Activated CD4-positive, alpha-beta T cell treated with anti-CD3 and anti-CD28 coated beads for 36 hours (primary cell): ENCODE measurements around the gene TBC1D13. TPM values are rescaled to one million over a fixed set of nuclear protein-coding genes. Genes with fewer than 3 reads are reported as not detected.
A peak's percentile ranks its signal among the peaks of the same experiment; 100 is the strongest.
"Not testable (repeated sequence)": the region's sequence is repeated elsewhere in the genome, so short reads cannot be mapped to it uniquely, and the experiment has no call there.

Source experiments
- ATAC-seq: fragments of 200-7000 bp; cut with Tn5 transposase; one replicate; pipeline ENCODE4 v1.10.0; 2021; ENCODE audit warnings: mild to moderate bottlenecking, moderate library complexity
- CTCF ChIA-PET: fragments of 350-600 bp; sonication (Branson Sonifier 250); formaldehyde crosslinking; loops from one replicate; lab custom pipeline; 2021; ENCODE audit warnings: antibody characterized with exemption; lab: Charles Lee
- POLR2A ChIA-PET: fragments of 350-600 bp; sonication (Branson Sonifier 250); formaldehyde crosslinking; loops from one replicate; lab custom pipeline; 2021; ENCODE audit warnings: antibody characterized with exemption, inconsistent platforms; lab: Charles Lee
- DNase-seq: peaks from one replicate; pipeline ENCODE4 v3.0.0-alpha.2; 2020
- H3K27ac Mint-ChIP-seq: one replicate; pipeline ENCODE4 v1.8.0; 2021; ENCODE audit warnings: mixed read lengths
- H3K27me3 Mint-ChIP-seq: one replicate; pipeline ENCODE4 v1.8.0; 2021; ENCODE audit warnings: mixed read lengths
- H3K36me3 Mint-ChIP-seq: one replicate; pipeline ENCODE4 v1.8.0; 2021; ENCODE audit warnings: low read depth, mixed read lengths
- H3K4me1 Mint-ChIP-seq: one replicate; pipeline ENCODE4 v1.8.0; 2021; ENCODE audit warnings: mixed read lengths
- H3K4me3 Mint-ChIP-seq: one replicate; pipeline ENCODE4 v1.8.0; 2021; ENCODE audit warnings: mild to moderate bottlenecking, moderate library complexity, mixed read lengths
- H3K9me3 Mint-ChIP-seq: one replicate; pipeline ENCODE4 v1.8.0; 2021; ENCODE audit warnings: low read depth, mixed read lengths
- intact Hi-C, 2 experiments: fragments of 100-400 bp; cut with DNase I in 1 of 2; cut with micrococcal nuclease in 1 of 2; formaldehyde crosslinking; loops; one replicate each; pipeline versions ENCODE4 v1.14.2 to v1.15.1; 2022 to 2024; cut with DNase I, micrococcal nuclease
- total RNA-seq, 2 experiments: library from RNA; stranded (reverse); gene quantifications; one replicate each; pipeline ENCODE4 v1.2.3, GENCODE V29; 2021

The TBC1D13 gene
- total RNA-seq, 2 experiments from 2014 or later = 10.5 to 14.0 TPM

DNA sequence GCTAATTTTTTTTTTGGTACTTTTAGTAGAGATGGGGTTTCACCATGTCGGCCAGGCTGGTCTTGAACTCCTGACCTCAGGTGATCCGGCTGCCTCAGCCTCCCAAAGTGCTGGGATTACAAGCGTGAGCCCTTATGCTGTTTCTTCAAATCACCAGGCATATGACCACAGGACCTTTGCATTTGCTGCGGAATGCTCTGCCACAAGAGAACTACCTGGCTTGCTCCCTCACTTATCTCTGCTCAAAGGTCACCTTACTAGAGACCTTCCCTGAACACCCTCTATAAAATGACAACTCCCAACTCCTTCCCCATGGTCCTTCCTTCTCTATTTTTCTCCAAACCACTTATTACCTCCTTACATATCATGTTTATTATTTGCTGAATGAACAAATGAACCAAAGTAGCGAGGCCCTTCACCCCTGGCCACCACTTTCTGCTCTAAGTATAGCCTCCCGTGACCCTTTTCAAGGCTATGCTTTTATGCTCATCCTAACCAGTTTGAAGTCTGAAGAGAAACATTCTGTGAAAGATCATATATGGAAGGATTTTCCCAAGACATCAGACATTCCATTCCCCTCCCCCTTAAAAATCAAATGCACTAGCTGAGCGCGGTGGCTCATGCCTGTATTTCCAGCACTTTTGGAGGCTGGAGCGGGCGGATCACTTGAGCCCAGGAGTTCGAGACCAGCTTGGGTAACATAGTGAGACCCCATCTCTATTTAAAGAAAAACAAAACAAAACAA, 16.6 kb upstream of the TBC1D13 start:
- DNase-seq = no peak
- ChIA-PET CTCF (interaction anchor here (0.6 to 2.3 kb wide), 6 partner anchors 8 to 800 kb away, joined by 3 to 11 read pairs (median 4); partner anchors contain the start of genes ENDOG and SPOUT1), POLR2A (interaction anchor here (0.5 to 0.7 kb wide), 2 partner anchors 84 to 135 kb away, joined by 3 to 4 read pairs; no protein-coding TSS in a partner anchor)
- Mint-ChIP-seq H3K27me3 (no peaks in the 10 kb centered on the region), H3K27ac (peak overlapping the region; percentile 86), H3K9me3 (no peaks in the 10 kb centered on the region), H3K4me3 (peak overlapping the region; percentile 82), H3K36me3 (peaks cover 5% of the 10 kb centered on the region), H3K4me1 (peaks cover 18% of the 10 kb centered on the region)
- ATAC-seq = no peak
- intact Hi-C loops = loop anchor here (1.0 to 10.0 kb wide), 18 partner anchors 17 to 610 kb away; partner anchors contain the start of genes ENDOG (in 2 of the 2), TBC1D13 (in 2 of the 2), ZDHHC12 (in 2 of the 2) and BBLN (in 1 of the 2)

GRCh38 chr9:128771094-128771721, 15.8 kb upstream of the TBC1D13 start:
- intact Hi-C loops = loop anchor here (1.0 to 10.0 kb wide), 18 partner anchors 16 to 610 kb away; partner anchors contain the start of genes ENDOG (in 2 of the 2), TBC1D13 (in 2 of the 2), ZDHHC12 (in 2 of the 2) and BBLN (in 1 of the 2)
- Mint-ChIP-seq H3K9me3 (no peaks in the 10 kb centered on the region), H3K27me3 (no peaks in the 10 kb centered on the region), H3K4me1 (peaks cover 18% of the 10 kb centered on the region), H3K36me3 (peaks cover 5% of the 10 kb centered on the region), H3K4me3 (peak overlapping the region; percentile 82), H3K27ac (peak overlapping the region; percentile 86)
- ChIA-PET POLR2A (interaction anchor here (0.5 to 0.7 kb wide), 2 partner anchors 85 to 135 kb away, joined by 3 to 4 read pairs; no protein-coding TSS in a partner anchor), CTCF (interaction anchor here (0.6 to 2.3 kb wide), 7 partner anchors 9 to 799 kb away, joined by 3 to 11 read pairs (median 3); partner anchors contain the start of genes ENDOG and SPOUT1)
- ATAC-seq = peak; percentile 34
- DNase-seq = no peak

GRCh38 chr9:128771745-128772519, 15.1 kb upstream of the TBC1D13 start, which contains the start of gene ZER1:
Gene ZER1 (minus strand): TSS chr9:128771927. CDS start chr9:128755565, 16,362 bp downstream.
- POLR2A ChIA-PET = no interaction called here
- CTCF ChIA-PET = interaction anchor here (0.6 to 2.3 kb wide), 4 partner anchors 10 to 68 kb away, joined by 3 to 11 read pairs (median 3); no protein-coding TSS in a partner anchor
- H3K36me3 Mint-ChIP-seq = peaks cover 5% of the 10 kb centered on the region
- intact Hi-C loops = loop anchor here (1.0 to 10.0 kb wide), 18 partner anchors 15 to 611 kb away; partner anchors contain the start of genes ENDOG (in 2 of the 2), TBC1D13 (in 2 of the 2), ZDHHC12 (in 2 of the 2) and BBLN (in 1 of the 2)
- DNase-seq = peak; percentile 97
- peak; percentile 94 for ATAC-seq
- peak within 1 kb of the TSS; percentile 86 for H3K27ac Mint-ChIP-seq
- H3K9me3 Mint-ChIP-seq = no peaks in the 10 kb centered on the region
- peak within 1 kb of the TSS; percentile 82 for H3K4me3 Mint-ChIP-seq
- no peaks in the 10 kb centered on the region for H3K27me3 Mint-ChIP-seq
- peaks cover 18% of the 10 kb centered on the region for H3K4me1 Mint-ChIP-seq

DNA sequence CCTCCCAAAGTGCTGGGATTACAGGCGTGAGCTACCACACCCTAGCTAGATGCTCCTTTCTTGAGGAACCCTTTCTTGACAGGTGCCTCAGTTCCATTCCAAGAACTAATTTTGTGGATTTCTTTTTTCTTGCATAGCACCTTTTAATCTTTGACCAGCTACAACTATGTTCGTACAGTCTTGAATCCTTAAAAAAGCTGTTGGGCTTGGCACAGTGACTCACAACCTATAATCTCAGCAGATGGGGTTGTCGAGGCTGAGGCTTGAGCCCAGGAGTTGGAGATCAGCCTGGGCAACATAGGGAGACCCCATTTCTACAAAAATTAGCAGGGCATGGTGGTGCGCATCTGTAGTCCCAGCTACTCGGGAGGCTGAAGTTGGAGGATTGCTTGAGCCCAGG, 14.0 kb upstream of the TBC1D13 start:
- DNase-seq = no peak
- ATAC-seq = no peak
- Mint-ChIP-seq H3K9me3 (no peaks in the 10 kb centered on the region), H3K36me3 (no peaks in the 10 kb centered on the region), H3K27ac (peak overlapping the region; percentile 25), H3K27me3 (no peaks in the 10 kb centered on the region), H3K4me1 (peaks cover 18% of the 10 kb centered on the region), H3K4me3 (peak overlapping the region; percentile 82)
- CTCF ChIA-PET = interaction anchor here (0.7 to 2.3 kb wide), 2 partner anchors 16 to 109 kb away, joined by 3 to 11 read pairs; partner anchors contain the start of genes KYAT1 and LRRC8A
- POLR2A ChIA-PET = interaction anchor here (1.3 kb wide), 1 partner anchor 9 kb away, joined by 3 read pairs; no protein-coding TSS in a partner anchor
- intact Hi-C loops = loop anchor here in 1 of 2 experiments (10.0 kb wide), 1 partner anchor 48 kb away; the partner anchor contains the start of gene ZDHHC12

DNA sequence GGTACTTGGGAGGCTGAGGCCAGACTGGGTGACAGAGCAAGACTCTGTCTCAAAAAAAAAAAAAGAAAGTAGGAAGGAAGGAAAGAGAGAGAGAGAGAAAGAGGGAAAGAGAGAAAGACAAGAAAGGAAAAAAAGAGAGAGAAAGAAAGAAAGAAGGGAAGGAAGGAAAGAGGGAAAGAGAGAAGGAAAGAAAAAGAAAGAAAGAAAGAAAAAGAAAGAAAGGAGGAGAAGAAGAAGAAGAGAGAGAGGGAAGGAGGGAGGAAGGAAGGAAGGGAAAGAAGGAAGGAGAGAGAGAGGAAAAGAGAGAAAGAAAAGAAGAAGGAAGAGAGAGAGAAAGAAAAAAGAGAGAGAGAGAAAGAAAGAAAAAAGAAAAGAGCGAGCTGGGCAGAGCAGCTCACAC, 12.2 kb upstream of the TBC1D13 start:
- no peaks in the 10 kb centered on the region for H3K36me3 Mint-ChIP-seq
- ATAC-seq (no peak), DNase-seq (no peak)
- ChIA-PET CTCF (no interaction called here), POLR2A (no interaction called here)
- H3K9me3 Mint-ChIP-seq = no peaks in the 10 kb centered on the region
- H3K4me3 Mint-ChIP-seq = no peak overlapping the region
- no peaks in the 10 kb centered on the region for H3K27me3 Mint-ChIP-seq
- H3K4me1 Mint-ChIP-seq = peaks cover 10% of the 10 kb centered on the region
- intact Hi-C loops = loop anchor here in 1 of 2 experiments (10.0 kb wide), 1 partner anchor 50 kb away; the partner anchor contains the start of gene ZDHHC12
- H3K27ac Mint-ChIP-seq = no peak overlapping the region

GRCh38 chr9:128780093-128780492, 7.0 kb upstream of the TBC1D13 start:
- intact Hi-C loops, H3K4me1 Mint-ChIP-seq, ATAC-seq, H3K27ac Mint-ChIP-seq, H3K36me3 Mint-ChIP-seq, H3K9me3 Mint-ChIP-seq, POLR2A ChIA-PET, H3K27me3 Mint-ChIP-seq, H3K4me3 Mint-ChIP-seq, DNase-seq: not testable (repeated sequence)
- CTCF ChIA-PET = interaction anchor here (0.6 kb wide), 1 partner anchor 903 kb away, joined by 3 read pairs; no protein-coding TSS in a partner anchor

- ChIA-PET POLR2A (interaction anchor here (1.0 to 1.1 kb wide), 2 partner anchors 37 to 420 kb away, joined by 3 to 5 read pairs; partner anchors contain the start of gene ENDOG), CTCF (interaction anchor here (0.6 to 0.8 kb wide), 2 partner anchors 40 to 280 kb away, joined by 3 to 4 read pairs; no protein-coding TSS in a partner anchor)
- Mint-ChIP-seq H3K27ac (no peak overlapping the region), H3K36me3 (no peaks in the 10 kb centered on the region), H3K9me3 (peaks cover 3% of the 10 kb centered on the region), H3K4me1 (peaks cover 10% of the 10 kb centered on the region), H3K27me3 (no peaks in the 10 kb centered on the region), H3K4me3 (no peak overlapping the region)
- DNase-seq = no peak
- intact Hi-C loops = no loop called here
- no peak for ATAC-seq
These were observed 5.6 kb upstream of the TBC1D13 start for GRCh38 chr9:128781187-128782070.

- DNase-seq = no peak
- ATAC-seq = no peak
- Mint-ChIP-seq H3K4me3 (no peak overlapping the region), H3K27me3 (no peaks in the 10 kb centered on the region), H3K27ac (no peak overlapping the region), H3K4me1 (peaks cover 10% of the 10 kb centered on the region), H3K36me3 (no peaks in the 10 kb centered on the region), H3K9me3 (peaks cover 3% of the 10 kb centered on the region)
- POLR2A ChIA-PET = interaction anchor here (0.7 to 1.1 kb wide), 3 partner anchors 9 to 421 kb away, joined by 3 to 5 read pairs (median 3); partner anchors contain the start of gene ENDOG
- CTCF ChIA-PET = interaction anchor here (0.6 to 0.8 kb wide), 3 partner anchors 16 to 356 kb away, joined by 3 to 4 read pairs (median 4); no protein-coding TSS in a partner anchor
- intact Hi-C loops = no loop called here
These were observed 4.4 kb upstream of the TBC1D13 start for GRCh38 chr9:128782669-128783068.

GRCh38 chr9:128785427-128785826, 1.6 kb upstream of the TBC1D13 start:
- intact Hi-C loops = loop anchor here (5.0 kb wide), 3 partner anchors 83 to 242 kb away; partner anchors contain the start of genes PKN3 (in 1 of the 2), SH3GLB2 (in 1 of the 2) and SPTAN1 (in 1 of the 2)
- peak overlapping the region; percentile 58 for H3K27ac Mint-ChIP-seq
- no peak overlapping the region for H3K4me3 Mint-ChIP-seq

More at GRCh38 chr9:128785427-128785826, 1.6 kb upstream of the TBC1D13 start:
- Mint-ChIP-seq H3K36me3 (no peaks in the 10 kb centered on the region), H3K9me3 (peaks cover 3% of the 10 kb centered on the region), H3K4me1 (peaks cover 21% of the 10 kb centered on the region), H3K27me3 (no peaks in the 10 kb centered on the region)
- CTCF ChIA-PET = no interaction called here
- ATAC-seq (no peak), DNase-seq (no peak)
- POLR2A ChIA-PET = no interaction called here
